Endodermal cell (in vitro differentiated cells): ENCODE results near the gene PLPP6. TPM values are rescaled to one million over a fixed set of nuclear protein-coding genes. Genes with fewer than 3 reads are reported as not detected.

Experiments used
- DNase-seq: peaks from one replicate; pipeline ENCODE4 v3.0.0-alpha.2; 2017
- H3K27ac ChIP-seq: 2 replicates; pipeline ENCODE4 v1.5.1; 2013; ENCODE audit warnings: mild to moderate bottlenecking, low read depth, low read length, moderate library complexity
- H3K27me3 ChIP-seq: 2 replicates; pipeline ENCODE4 v1.6.1; 2013; ENCODE audit warnings: mild to moderate bottlenecking, low read length, moderate library complexity; ENCODE audit not compliant: insufficient read depth, control insufficient read depth, poor library complexity, severe bottlenecking
- H3K36me3 ChIP-seq: 2 replicates; pipeline ENCODE4 v1.7.0; 2013; ENCODE audit warnings: mild to moderate bottlenecking, low read length, moderate library complexity; ENCODE audit not compliant: control insufficient read depth, insufficient read depth
- H3K4me1 ChIP-seq: one replicate; pipeline ENCODE4 v1.7.0; 2013; ENCODE audit warnings: low read length; ENCODE audit not compliant: control insufficient read depth, insufficient read depth
- H3K4me3 ChIP-seq: 2 replicates; pipeline ENCODE4 v1.5.1; 2013; ENCODE audit warnings: mild to moderate bottlenecking, low read length, moderate library complexity
- H3K9ac ChIP-seq: 2 replicates; pipeline ENCODE4 v1.6.1; 2013; ENCODE audit warnings: mild to moderate bottlenecking, low read length, moderate library complexity; ENCODE audit not compliant: poor library complexity, severe bottlenecking; ENCODE audit errors: extremely low read depth
- H3K9me3 ChIP-seq: 2 replicates; pipeline ENCODE4 v1.6.1; 2013; ENCODE audit warnings: mild to moderate bottlenecking, low read length, moderate library complexity; ENCODE audit not compliant: control insufficient read depth
- H3K27ac Mint-ChIP-seq: 2 replicates; pipeline ENCODE4 v1.8.0; 2020; ENCODE audit warnings: mixed read lengths
- H3K27me3 Mint-ChIP-seq: 2 replicates; pipeline ENCODE4 v1.8.0; 2021; ENCODE audit warnings: mild to moderate bottlenecking, mixed read lengths; ENCODE audit not compliant: insufficient read depth
- H3K36me3 Mint-ChIP-seq: 2 replicates; pipeline ENCODE4 v1.8.0; 2020; ENCODE audit warnings: low read depth, mixed read lengths
- H3K4me1 Mint-ChIP-seq: 2 replicates; pipeline ENCODE4 v1.8.0; 2020; ENCODE audit warnings: mixed read lengths
- H3K4me3 Mint-ChIP-seq: 2 replicates; pipeline ENCODE4 v1.8.0; 2020; ENCODE audit warnings: mild to moderate bottlenecking, moderate library complexity, mixed read lengths
- H3K9me3 Mint-ChIP-seq: 2 replicates; pipeline ENCODE4 v1.8.0; 2020; ENCODE audit warnings: mild to moderate bottlenecking, mixed read lengths
- WGBS, 2 experiments: methylation state at CpG; one replicate each; pipeline versions ENCODE4 v1.1.5 to v1.1.7; 2013; ENCODE audit warnings: missing lambda C conversion rate in 2 of 2, mixed read lengths in 1 of 2; ENCODE audit not compliant: insufficient coverage in 1 of 2, insufficient read length in 1 of 2; 5-methylcytosine and 5-hydroxymethylcytosine counted together
- total RNA-seq, 2 donors: library from RNA; stranded (reverse); fragmentation: NEBNext Ultra II Directional in 1 of 2; extraction: Animal tissue kit (Norgen Biotek cat#: 25700) in 1 of 2; gene quantifications; 2 replicates in 1 of 2; 3 replicates in 1 of 2; pipeline ENCODE4 v1.2.1, GENCODE V29; 2021
- TF ChIP-seq, protein P1 (sequence below): fragments of 200-600 bp; sonication (generic); conservative IDR thresholded peaks from 2 replicates; pipeline ENCODE4 v1.5.0; 2021; ENCODE audit warnings: antibody characterized with exemption, mild to moderate bottlenecking

PLPP6 gene
- total RNA-seq, 2 donors from 2014 or later, result 13.1 to 19.6 TPM

DNA sequence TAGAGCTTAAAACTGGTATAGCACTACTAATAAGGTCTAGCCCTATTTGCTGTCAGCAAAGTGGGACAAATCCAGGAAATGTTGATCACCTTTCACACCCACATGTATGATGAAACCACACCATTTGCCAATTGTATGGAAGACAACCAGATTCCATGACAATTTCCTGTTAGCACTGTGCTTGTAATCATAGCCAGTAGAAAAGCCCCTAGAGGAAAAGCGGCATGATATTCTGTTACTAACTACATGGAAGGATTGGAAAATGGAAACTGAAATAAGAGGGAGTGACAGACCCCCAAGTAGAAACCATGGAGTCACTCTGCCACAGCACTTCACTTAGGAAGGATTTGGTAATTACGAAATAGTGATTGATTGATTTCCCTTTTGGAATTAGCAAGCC is 3.3 kb downstream of the PLPP6 start:
- Histone ChIP-seq H3K4me3 (peak overlapping the region; percentile 82), H3K9ac (no peak overlapping the region), H3K4me1 (peaks cover 10% of the 10 kb centered on the region), H3K9me3 (no peaks in the 10 kb centered on the region), H3K27ac (no peak overlapping the region), H3K36me3 (no peaks in the 10 kb centered on the region), H3K27me3 (no peaks in the 10 kb centered on the region)
- Mint-ChIP-seq H3K27ac (no peak overlapping the region), H3K9me3 (no peaks in the 10 kb centered on the region), H3K4me1 (peaks cover 39% of the 10 kb centered on the region), H3K4me3 (peak overlapping the region; percentile 69), H3K27me3 (no peaks in the 10 kb centered on the region), H3K36me3 (no peaks in the 10 kb centered on the region)
- TF ChIP-seq, protein P1, sequence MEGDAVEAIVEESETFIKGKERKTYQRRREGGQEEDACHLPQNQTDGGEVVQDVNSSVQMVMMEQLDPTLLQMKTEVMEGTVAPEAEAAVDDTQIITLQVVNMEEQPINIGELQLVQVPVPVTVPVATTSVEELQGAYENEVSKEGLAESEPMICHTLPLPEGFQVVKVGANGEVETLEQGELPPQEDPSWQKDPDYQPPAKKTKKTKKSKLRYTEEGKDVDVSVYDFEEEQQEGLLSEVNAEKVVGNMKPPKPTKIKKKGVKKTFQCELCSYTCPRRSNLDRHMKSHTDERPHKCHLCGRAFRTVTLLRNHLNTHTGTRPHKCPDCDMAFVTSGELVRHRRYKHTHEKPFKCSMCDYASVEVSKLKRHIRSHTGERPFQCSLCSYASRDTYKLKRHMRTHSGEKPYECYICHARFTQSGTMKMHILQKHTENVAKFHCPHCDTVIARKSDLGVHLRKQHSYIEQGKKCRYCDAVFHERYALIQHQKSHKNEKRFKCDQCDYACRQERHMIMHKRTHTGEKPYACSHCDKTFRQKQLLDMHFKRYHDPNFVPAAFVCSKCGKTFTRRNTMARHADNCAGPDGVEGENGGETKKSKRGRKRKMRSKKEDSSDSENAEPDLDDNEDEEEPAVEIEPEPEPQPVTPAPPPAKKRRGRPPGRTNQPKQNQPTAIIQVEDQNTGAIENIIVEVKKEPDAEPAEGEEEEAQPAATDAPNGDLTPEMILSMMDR, result no peak
- no peak for DNase-seq
- 86 to 92% methylated on average over 1 to 2 of the region's 2 CpGs for WGBS, 2 experiments

DNA sequence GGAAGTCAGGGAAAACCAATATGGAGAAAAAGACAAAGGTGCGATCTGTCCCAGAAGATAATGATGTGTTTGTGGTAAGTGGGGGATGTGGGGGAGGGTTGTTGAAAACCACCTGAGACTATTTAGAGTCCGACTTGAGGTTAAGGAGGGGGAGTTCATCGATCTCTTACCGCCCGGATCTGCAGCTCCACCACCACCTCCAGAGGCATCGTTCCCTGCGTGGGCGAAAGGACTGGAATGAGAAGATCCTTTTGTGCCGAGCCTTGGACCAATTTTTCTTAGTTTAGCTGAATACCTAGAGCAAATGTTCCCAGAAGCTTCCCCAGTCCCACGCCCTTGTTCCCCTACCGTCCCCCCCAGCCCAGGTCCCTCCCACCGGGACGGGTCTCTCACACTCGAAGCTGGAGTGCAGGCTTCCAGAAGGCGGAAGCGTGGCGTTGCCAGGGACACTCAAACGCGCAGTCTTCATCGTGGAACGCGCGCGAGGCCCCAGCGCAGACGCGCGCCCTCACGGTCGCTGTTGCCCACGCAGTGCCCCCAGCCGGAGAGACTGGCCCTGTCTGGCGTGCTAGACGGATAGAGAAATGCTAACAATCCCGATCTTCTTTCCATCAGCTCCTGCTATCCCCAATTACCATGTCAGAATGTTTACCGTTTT is 4.1 kb downstream of the PLPP6 start, which contains the start of gene SPATA6L:
Gene SPATA6L (minus strand): TSS at position 439 of the 658 bp plus-strand sequence. CDS start 230 bp downstream, at position 209.
- H3K27me3 ChIP-seq, result no peaks in the 10 kb centered on the region
- Mint-ChIP-seq H3K27me3 (no peaks in the 10 kb centered on the region), H3K36me3 (no peaks in the 10 kb centered on the region), H3K4me1 (peaks cover 39% of the 10 kb centered on the region), H3K9me3 (no peaks in the 10 kb centered on the region), H3K4me3 (peak within 1 kb of the TSS; percentile 69), H3K27ac (peak within 1 kb of the TSS; percentile 47)
- WGBS, 2 experiments, result 4 to 10% methylated on average over 10 to 36 of the region's 36 CpGs
- H3K4me3 ChIP-seq, result peak within 1 kb of the TSS; percentile 82
- peak within 1 kb of the TSS; percentile 52 for H3K9ac ChIP-seq
- no peaks in the 10 kb centered on the region for H3K9me3 ChIP-seq
- peaks cover 10% of the 10 kb centered on the region for H3K4me1 ChIP-seq
- no peaks in the 10 kb centered on the region for H3K36me3 ChIP-seq
- TF ChIP-seq, protein P1, result peak; percentile 37
- DNase-seq, result peak; percentile 66
- H3K27ac ChIP-seq, result no peak within 1 kb of the TSS

DNA sequence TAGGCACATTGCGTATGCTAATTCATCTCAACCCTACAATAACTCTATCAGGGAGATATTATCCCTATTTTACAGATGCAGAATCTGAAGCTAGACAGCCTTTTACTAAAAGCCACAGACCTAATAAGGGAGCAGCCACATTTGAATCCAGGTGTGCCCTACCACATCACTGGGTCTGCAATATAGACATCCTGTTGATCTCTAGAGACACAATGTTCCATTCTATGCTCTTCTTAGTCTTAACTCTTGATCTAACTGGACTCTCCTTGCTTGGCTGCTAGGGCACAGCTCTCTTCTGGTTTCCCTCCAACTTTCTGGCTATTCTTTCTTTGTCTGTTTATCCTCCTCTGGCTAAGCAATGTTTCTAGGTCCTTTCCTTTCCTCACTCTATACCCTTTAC is 5.6 kb downstream of the PLPP6 start:
- Histone ChIP-seq H3K4me1 (peaks cover 9% of the 10 kb centered on the region), H3K27me3 (no peaks in the 10 kb centered on the region), H3K27ac (no peak overlapping the region), H3K4me3 (no peak overlapping the region), H3K9me3 (no peaks in the 10 kb centered on the region), H3K36me3 (no peaks in the 10 kb centered on the region), H3K9ac (no peak overlapping the region)
- Mint-ChIP-seq H3K4me1 (peaks cover 34% of the 10 kb centered on the region), H3K27me3 (no peaks in the 10 kb centered on the region), H3K36me3 (no peaks in the 10 kb centered on the region), H3K9me3 (no peaks in the 10 kb centered on the region), H3K27ac (no peak overlapping the region), H3K4me3 (no peak overlapping the region)
- DNase-seq, result no peak
- TF ChIP-seq, protein P1, result no peak
- 100% methylated on average over 1 of the region's 1 CpG for WGBS, 2 experiments
